HG03520 (cell line): ENCODE data around the gene TBX15.
"Not testable (repeated sequence)": the region's sequence is repeated elsewhere in the genome, so short reads cannot be mapped to it uniquely, and the experiment has no call there.

Source experiments
- ATAC-seq: cut with Tn5 transposase; IDR thresholded peaks from one replicate; pipeline ENCODE4 v1.9.1; 2021; ENCODE audit warnings: mild to moderate bottlenecking, moderate library complexity; ENCODE audit not compliant: unreplicated experiment

Gene TBX15

DNA sequence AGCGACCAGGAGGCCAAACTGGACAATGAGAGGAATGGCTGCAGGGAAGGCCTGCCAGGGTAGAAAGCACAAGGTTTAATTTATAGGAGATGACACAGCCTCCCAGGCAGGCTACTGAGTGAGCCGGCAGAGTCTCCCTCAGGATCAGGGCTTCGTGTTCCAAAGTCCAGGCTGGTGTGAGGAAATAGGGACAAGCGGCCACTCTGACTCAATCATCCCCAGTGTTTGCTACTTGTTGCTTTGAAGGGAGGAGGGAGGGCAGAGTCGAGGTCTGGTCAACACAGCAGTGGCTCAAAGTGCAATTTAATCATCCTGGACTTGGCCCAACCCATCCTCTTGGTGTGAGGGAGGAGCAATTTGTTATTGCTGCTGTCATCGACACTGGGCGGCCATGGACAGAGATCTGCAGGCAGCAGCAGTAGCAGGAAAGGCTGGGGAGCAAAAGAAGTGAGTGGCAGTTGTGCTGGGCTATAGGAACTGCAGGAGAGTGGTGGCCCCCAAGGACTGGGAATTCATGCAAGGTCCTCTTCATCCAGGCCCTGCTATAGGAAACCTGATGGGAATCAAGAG lies 27.5 kb downstream of the TBX15 start:
- ATAC-seq, result no peak

DNA sequence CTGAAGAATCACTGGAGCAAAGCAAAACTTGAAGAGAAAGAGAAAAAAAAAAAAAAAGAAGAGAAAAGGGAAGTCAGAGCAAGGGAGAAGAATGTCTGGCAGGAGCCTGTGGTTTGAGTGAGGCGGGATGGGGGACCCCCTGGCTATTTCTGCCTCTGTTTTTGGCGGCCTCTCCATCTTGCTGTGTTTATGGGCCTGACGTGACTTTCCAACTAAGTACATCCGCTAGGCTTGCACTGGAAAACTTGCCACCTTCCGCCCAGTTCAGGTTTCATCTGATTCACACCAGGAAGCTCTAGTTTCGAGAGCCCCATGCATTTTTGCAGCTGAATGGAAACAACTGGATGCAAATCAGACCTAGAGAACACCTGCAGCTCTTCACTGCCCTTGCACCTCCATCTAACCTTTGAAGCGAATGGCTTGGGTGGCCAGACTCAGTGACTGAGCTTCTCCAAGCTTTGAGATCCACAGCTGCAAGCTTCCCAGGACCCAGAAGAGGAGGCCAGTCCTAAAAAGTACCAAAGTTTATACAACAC lies 28.0 kb downstream of the TBX15 start:
- ATAC-seq, result peak; percentile 70

DNA sequence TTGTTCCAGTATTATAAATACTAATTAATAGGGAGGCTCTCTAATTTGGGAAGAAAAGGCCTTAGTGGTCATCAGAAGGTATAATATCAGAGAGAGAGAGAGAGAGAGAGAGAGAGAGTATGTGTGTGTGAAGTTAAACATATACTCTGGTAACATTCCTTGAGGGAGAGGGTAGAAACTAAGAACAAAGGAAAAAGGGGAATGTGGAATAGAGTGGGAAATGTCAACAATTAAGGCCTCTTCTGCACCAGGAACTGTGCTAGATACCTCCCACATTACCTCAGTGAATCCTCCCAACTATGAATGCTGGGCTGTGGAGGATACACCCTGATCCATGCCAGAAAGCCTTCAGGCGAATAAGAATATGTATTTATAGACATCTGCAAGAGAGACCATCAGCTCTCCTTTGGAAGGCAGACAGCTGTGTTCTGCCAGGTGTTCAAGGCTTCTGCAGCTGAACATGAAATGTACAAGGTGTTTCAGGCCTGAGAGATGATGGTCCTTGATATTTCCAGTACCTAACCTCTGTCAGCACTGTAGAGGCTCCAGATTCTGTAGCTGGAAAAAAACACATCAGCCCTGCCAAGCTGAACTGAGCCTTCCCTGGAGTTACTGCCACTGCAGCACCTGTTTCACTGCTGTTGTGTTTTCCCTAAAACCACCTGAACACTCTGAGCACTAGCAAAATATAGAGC lies 29.1 kb downstream of the TBX15 start:
- no peak for ATAC-seq

DNA sequence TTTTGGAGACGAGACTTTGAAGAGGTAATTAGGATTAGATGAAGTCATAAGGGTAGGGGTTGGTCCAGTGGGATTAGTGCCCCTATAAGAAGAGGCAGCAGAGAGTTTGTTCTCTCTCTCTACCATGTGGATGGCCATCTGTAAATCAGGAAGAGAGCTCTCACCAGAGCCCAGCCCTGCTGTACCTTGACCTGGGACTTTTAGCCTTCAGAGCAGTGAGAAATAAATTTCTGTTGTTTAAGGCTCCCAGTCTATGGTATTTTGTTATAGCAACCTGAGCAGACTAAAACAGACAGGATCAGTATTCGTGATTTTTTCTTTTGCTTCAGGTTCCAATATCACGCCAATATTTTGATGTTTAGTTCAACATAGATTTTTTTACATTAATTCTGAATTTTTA lies 30.0 kb downstream of the TBX15 start:
- ATAC-seq, result no peak

DNA sequence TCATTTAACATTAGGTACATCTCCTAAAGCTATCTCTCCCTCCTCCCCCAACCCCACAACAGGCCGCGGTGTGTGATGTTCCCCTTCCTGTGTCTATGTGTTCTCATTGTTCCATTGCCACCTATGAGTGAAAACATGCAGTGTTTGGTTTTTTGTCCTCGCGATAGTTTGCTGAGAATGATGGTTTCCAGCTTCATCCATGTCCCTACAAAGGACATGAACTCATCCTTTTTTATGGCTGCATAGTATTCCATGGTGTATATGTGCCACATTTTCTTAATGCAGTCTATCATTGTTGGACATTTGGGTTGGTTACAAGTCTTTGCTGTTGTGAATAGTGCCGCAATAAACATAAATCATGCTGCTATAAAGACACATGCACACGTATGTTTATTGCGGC lies 30.6 kb downstream of the TBX15 start:
- ATAC-seq, result not testable (repeated sequence)

DNA sequence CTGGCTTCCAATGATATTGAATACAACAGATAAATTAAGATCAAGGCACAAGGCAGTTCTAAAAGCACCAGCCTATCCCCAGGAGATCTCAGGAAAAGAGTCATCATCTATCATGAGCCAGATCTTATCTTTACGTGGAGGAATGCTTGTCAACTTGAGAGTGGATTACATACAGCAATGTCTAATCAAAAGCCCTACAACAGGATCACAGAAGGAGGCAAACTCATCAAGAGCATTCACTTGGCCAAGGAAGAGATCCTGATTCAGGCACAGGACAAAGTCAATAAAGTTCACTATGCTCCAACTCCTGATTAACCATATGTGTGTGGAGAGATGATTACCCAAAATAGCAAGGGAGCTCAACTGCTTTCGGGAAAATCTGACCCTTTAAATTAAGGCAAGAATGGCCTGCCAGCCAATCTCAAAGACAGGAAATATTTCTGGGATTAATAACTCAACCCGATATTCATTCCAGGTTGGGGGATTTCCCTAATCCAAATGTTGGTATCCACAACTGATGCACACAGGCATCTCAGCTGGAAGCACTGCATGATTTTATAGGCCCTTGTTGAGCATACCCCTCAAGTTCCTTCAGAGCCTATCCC lies 33.7 kb downstream of the TBX15 start:
- no peak for ATAC-seq

DNA sequence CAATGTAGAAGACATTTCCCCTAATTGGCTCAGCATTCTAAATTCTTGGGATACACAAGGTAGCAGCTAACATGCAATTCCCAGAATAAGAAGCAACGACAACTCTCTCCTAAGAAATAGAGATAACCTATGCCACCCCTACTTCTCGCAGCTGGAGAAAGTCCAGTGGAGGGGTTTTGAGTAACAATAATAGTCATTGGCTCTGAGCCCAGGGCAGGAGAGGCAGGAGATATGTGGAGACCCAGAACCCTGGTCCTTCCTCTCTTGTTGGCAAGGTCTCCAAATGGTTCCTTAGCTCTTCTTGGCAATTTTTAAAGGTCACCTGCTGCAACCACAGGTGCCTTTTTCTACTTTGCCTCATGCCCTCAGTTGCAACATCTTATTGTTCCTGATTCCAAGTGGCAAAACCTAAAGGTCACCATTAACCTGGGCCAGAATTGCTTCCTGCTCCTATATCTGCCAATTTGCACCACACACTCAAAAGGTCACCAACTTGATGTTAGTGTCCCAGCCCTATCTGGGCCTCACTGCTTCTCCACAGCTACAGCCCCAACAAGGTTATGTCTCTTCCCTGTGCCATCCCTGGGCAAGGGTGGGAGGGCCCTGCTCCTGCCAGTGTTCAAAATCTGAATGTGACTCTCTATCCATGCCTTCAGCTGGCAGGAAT lies 36.7 kb downstream of the TBX15 start:
- ATAC-seq, result no peak

DNA sequence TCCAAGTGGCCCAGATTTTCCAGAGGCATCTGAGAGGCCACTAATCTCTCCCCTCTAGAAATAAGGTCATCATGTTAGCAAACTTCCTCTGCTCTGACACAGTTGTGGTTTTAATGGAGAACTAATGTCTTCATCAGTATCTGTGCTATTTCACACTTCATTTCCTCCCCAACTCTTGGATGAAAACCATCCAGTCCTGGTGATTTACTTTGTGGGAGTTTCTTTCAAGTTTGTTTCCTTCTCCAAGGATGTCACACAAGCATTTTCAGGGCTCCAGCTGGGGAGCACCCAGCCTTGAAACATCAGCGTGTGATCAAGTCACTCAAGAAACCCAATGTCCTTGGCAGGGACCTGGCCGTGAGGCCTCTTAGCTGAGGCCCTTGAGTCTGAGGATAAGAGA lies 38.8 kb downstream of the TBX15 start:
- no peak for ATAC-seq

DNA sequence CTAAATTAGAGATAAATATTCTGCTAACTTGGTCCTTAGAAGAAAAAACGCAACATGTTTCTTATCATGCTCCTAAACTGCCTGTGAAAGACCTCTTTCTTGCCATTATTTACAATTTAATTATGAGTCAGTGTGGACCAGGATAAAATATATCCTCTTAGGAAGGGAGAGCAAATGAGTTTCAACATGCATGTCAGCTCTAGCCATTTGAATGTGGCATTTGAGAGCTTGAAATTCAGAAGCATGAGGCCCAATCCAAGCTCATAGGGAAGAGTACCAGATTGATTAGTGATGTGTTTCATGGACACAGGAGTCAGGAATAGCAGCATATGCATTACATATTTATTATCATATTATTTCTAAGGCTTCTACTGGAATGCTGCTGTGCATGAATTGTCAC lies 39.3 kb downstream of the TBX15 start:
- ATAC-seq, result no peak

DNA sequence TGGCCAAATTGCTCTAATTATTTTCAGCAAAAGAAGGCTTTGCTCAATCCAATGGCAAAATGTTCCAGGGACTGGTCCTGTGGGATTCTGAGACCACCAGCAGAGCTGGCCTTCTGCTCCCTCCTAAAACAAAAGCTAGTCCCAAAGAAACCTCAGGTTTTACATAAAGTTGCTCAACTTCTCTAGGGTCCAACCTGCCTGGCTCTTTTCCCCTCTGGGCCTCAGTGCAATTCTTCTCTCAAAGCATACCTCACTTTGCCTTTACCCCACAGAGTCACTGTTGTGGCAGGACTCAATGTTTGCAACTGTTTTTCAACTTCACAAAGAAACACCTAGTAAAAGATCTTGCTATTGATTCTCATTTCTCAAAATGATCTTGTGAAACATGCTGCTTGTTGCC lies 39.8 kb downstream of the TBX15 start:
- ATAC-seq, result no peak

DNA sequence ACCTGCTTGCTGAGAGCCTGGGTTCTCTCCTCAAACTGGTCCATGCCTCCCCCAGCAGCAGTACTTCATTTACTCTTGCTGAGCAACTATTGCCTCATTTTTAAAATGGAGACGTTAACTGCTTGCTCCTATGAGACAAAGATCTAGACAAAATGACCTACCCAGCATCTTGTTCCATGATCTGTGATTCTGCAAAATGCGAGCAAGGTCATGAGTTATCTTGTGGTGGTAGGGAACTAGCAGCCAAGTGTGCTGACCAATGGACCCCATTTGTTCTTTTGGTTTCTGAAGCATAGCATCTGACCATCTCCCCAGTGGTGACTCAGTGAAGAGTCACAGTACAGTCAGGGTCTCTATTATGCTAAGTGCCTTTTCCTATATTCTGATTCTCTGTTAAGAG lies 40.4 kb downstream of the TBX15 start:
- no peak for ATAC-seq

DNA sequence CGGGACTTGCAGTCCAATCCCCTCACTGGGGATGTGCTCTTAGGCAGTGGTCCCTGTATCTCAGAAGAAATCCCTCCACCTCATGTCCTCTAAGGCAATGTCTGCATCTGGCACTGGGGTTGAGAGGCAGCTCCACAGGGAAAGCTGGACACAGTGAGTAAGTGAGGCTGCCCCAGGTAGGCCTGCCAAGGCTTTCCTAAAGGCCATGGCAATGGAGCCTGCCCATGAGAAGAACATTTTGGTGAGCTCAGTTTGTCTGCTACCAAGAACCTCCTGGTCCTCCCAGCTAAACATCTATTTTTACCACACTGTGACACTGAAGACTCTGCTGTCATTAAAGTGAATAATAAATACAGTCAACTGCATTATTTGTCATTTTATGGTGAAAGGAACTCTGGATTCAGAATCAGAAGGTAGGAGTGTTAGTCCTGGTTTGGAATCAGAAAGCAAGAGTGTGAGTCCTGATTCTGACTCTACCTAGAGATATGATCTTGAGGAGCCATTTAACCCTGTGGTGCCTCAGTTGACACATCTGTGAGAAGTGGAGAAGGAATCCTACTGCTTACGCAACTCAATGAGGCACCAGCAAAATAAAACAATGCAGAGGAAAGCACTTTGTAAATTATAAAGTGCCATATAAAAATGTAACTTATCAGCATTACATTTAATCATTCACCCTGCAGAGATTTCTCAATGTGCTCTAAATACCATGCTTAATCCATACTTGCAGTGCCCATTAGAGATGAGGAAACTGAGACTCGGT lies 41.0 kb downstream of the TBX15 start:
- no peak for ATAC-seq

DNA sequence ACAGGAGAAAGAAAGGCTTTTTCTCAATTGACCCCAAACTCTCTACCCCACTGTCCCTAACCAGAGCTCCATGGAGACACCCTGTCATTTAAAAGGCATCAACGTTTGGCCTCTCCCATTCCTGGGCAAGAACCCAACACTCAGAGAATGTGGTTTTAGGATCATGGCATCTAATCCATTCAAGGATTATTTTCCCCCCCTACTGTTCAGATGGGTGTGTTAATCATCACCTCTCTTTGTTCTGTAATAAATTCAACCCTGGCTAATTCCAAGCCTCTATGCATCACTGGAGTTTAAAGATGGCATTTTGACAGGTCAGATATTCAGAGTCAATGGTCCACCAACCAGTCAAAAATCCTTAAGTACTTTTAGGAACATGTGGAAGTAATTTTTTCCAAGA lies 42.7 kb downstream of the TBX15 start:
- no peak for ATAC-seq

DNA sequence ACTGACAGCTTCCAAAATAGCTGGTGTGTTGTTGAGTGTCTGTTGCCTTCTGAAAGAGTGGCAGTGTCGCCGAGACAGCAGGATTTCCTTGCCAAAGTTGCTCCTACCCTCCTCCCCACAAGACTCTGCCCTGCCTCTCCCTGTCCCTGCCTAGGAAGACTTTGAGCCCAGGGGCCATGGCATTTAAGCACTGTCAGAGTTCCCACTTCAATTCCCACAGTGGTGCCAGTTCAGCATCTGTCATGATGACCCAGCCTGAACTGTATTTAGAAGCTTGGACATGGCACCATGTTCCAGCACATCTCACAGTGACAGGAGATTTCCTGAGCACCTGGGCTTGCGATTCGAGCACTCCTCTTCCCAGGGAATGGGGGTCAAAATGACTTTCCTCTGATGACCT lies 43.6 kb downstream of the TBX15 start:
- ATAC-seq, result no peak

DNA sequence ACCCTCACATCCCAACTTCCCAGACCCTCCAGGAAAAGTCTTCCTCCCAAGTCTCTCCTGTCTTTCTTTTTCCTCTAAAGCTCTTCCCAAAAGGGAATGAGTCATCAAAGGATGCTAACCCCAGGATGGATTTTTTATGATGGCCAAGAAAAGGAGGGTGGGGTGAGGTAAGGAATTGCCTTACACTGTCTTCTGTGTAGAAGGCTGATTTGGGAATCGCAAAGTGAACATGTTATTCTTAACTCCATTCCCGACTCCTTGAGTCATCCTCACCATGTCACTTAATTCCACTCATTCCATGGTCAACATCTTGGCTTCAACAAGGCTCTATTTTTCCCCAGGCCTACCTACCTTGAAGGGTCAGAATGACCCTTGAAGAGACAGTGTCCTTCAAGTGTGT lies 44.0 kb downstream of the TBX15 start:
- ATAC-seq, result no peak

DNA sequence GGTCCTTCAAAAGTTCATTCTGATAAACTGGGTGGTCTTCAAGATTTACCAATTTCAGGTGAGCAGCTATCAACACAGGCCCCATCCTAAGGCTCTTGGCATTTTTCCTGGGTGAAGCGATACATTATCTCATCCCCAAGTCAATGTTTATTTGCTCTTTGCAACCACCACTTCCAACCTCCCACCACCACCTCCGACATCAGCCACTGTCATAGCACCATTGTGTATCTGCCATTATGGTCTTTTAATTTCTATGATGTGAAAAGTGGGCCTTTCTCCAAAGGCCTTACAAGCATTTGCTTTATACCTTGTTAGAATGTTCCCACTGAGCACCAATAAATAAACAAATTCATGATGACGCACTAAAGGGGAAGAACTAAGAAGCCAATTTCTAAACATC lies 47.2 kb downstream of the TBX15 start:
- ATAC-seq, result no peak

DNA sequence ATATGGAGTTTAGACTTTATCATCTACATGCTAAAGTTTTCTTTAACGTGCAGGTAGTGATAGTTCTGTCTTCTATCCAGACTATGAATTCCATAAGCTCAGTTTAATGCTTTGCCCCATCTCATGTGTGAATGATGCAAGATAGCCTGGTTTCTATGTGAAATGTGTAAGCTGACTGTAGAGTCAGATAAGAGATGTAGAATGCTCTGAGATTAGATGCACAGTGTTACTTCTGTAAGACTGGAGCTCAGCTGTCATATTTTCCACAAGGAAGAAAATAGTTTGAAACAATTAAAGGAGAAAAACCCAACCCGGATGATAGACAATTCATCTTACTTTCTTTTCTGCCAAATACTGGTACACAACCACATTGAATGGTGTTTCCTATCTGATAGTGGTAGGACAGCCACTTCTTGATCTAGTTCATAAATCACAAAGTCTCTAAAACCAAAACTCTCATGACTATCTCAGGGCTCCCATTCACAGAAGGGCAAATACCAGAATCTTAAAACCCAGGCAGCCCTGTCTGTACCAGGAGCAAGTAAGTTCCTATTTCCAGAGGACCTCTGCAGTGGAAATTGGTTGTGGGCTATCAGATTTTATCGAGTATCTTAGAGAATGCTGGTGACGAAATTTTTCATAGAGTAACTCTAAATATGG lies 50.6 kb downstream of the TBX15 start:
- no peak for ATAC-seq

DNA sequence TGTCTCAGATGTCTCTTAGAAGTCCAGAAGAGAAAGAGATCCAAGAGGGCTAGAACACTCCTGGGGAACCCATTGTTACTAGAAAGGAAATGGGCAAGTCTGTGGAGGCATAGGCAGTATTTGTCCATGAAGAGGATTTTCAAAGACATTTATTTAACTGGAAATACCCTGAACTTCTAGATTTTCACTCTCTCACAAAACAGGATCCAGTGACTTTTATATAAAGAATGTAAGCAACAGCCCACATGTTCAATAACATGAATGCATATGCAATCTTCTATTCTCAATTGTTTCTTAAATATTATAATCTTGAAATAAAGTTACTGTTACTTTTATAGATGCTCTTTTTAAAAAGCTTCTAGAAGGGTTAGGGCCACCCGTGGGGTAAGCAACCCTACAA lies 53.4 kb downstream of the TBX15 start:
- ATAC-seq, result no peak

DNA sequence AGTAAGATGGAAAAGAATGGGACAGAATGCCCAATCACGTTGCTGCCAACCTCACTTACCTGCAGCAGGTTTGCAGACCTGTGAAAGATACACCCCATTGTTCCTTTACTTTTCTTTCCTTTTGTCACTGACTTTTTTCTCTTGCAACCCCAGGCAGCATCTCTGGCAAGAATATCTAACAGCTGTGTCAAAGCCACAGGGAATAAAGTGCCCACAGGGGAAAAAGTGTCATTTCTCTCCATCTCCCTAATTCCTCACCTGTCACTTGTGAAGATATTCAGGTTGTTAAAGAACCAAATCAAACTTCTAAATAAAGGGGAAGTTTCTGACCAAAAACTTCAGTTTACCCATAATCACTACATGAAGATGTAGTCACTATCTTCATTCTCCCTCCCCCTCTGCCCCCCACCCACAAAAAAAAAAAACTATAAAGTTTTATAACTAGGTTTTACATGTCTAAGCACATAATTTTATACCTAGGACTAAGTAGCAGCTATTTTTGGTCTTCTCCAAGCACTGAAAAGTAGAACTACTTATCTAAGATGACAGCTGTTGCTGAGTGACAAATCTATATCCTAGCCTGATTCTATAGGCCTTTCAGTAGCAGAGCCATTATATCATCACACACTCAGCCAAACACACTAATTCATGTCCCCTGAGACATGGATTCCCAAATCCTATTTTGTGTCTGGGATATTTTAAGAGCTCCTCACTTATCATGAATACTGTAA lies 54.9 kb downstream of the TBX15 start:
- no peak for ATAC-seq

DNA sequence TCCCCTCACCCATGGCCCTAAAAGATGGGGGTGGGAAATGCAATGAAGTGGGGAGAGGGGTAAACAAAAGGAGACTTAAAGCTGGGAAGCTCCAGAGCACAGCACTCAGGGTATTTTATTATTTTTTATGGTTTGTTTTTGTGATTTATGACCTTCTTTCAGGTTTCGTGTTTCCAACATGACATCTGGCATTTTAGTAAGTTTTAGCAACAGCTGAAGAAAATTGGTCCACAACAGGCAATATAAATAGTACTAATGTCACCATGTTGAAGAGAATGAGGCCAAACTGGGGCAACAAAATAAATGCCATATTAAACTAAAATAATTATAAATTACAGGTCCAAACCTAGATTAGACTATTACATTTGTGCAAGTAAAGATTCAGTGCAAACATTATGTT lies 56.3 kb downstream of the TBX15 start:
- no peak for ATAC-seq
